Breast epithelium (tissue), 4 donors: ENCODE results near the gene CACNA2D1. TPM values are rescaled to one million over a fixed set of nuclear protein-coding genes. Genes with fewer than 3 reads are reported as not detected.

ENCODE experiments used
- DNase-seq, 2 donors: peaks; one replicate each; pipeline ENCODE4 v3.0.0-alpha.2; 2019; ENCODE audit warnings: low spot score in 2 of 2
- H3K27ac ChIP-seq, 2 donors: fragments of 200-600 bp; sonication (generic) in 1 of 2; one replicate each; pipeline ENCODE4 v1.5.1; 2016 to 2019; ENCODE audit warnings: mild to moderate bottlenecking in 1 of 2
- H3K27me3 ChIP-seq, 2 donors: fragments of 200-600 bp; sonication (generic) in 1 of 2; one replicate each; pipeline versions ENCODE4 v1.5.1 to v1.6.0; 2017 to 2019; ENCODE audit warnings: control low read depth in 1 of 2, mild to moderate bottlenecking in 1 of 2
- H3K36me3 ChIP-seq: fragments of 200-600 bp; one replicate; pipeline ENCODE4 v1.5.1; 2019
- H3K4me1 ChIP-seq, 2 donors: fragments of 200-600 bp; sonication (generic); one replicate each; pipeline ENCODE4 v1.5.1; 2016 to 2019; ENCODE audit warnings: control low read depth in 1 of 2
- H3K4me3 ChIP-seq, 3 donors: fragments of 200-600 bp; sonication (generic); 1 replicate in 2 of 3; 2 replicates in 1 of 3; pipeline ENCODE4 v1.5.1; 2016 to 2019; ENCODE audit warnings: mild to moderate bottlenecking in 3 of 3, moderate library complexity in 2 of 3
- H3K9me3 ChIP-seq, 2 donors: fragments of 200-600 bp; sonication (generic) in 1 of 2; one replicate each; pipeline ENCODE4 v1.5.1; 2016 to 2019; ENCODE audit warnings: control low read depth in 1 of 2
- CTCF ChIP-seq, 3 donors: fragments of 450-650 bp; IDR thresholded peaks; one replicate each; pipeline ENCODE4 v1.5.1; 2016 to 2017; ENCODE audit warnings: antibody characterized with exemption in 3 of 3, mild to moderate bottlenecking in 3 of 3, moderate library complexity in 3 of 3
- POLR2A ChIP-seq: fragments of 450-650 bp; IDR thresholded peaks from one replicate; pipeline ENCODE4 v1.6.1; 2016; ENCODE audit warnings: antibody characterized with exemption, mild to moderate bottlenecking, moderate library complexity
- POLR2AphosphoS5 ChIP-seq, 3 donors: sonication (generic); formaldehyde crosslinking; IDR thresholded peaks; one replicate each; pipeline ENCODE4 v1.6.1; 2017; ENCODE audit warnings: antibody characterized with exemption in 3 of 3
- intact Hi-C: fragments of 100-400 bp; cut with DNase I; formaldehyde crosslinking; loops from one replicate; pipeline ENCODE4 v1.15.1; 2023; ENCODE audit warnings: low total_unique reads
- total RNA-seq, 3 donors: library from RNA; depleted of rRNA; stranded (reverse); fragments of >200 nt; gene quantifications; one replicate each; pipeline ENCODE4 v1.1.0, GENCODE V29; 2016

CACNA2D1 gene
- total RNA-seq, 3 donors from 2014 or later = 10.2 to 79.4 (median 16.0) TPM

GRCh38 chr7:82289889-82290288 is 153.7 kb downstream of the CACNA2D1 start:
- H3K4me1 ChIP-seq = no peaks in the 10 kb centered on the region
- intact Hi-C loops = no loop called here
- no peak overlapping the region for H3K27ac ChIP-seq
- no peak for DNase-seq
- no peak for TF ChIP-seq POLR2AphosphoS5 (IDR thresholded peaks at IDR 0.05)
- TF ChIP-seq POLR2A = no peak
- TF ChIP-seq CTCF (IDR thresholded peaks at IDR 0.05) = no peak
- H3K36me3 ChIP-seq = no peaks in the 10 kb centered on the region
- H3K9me3 ChIP-seq = peaks cover 0 to 5% of the 10 kb centered on the region in 2 donors
- H3K4me3 ChIP-seq = no peak overlapping the region
- no peaks in the 10 kb centered on the region for H3K27me3 ChIP-seq

GRCh38 chr7:82289152-82289535 is 154.4 kb downstream of the CACNA2D1 start:
- Histone ChIP-seq H3K4me1 (no peaks in the 10 kb centered on the region), H3K27me3 (no peaks in the 10 kb centered on the region), H3K9me3 (peaks cover 0 to 5% of the 10 kb centered on the region in 2 donors), H3K4me3 (no peak overlapping the region), H3K27ac (no peak overlapping the region), H3K36me3 (no peaks in the 10 kb centered on the region)
- TF ChIP-seq POLR2A = no peak
- TF ChIP-seq POLR2AphosphoS5 (IDR thresholded peaks at IDR 0.05) = no peak
- no peak for TF ChIP-seq CTCF (IDR thresholded peaks at IDR 0.05)
- DNase-seq = no peak
- intact Hi-C loops = no loop called here

GRCh38 chr7:82286798-82287140 is 156.8 kb downstream of the CACNA2D1 start:
- H3K27me3 ChIP-seq = no peaks in the 10 kb centered on the region
- no peaks in the 10 kb centered on the region for H3K36me3 ChIP-seq
- no peak overlapping the region for H3K27ac ChIP-seq
- no peak for DNase-seq
- intact Hi-C loops = no loop called here
- H3K4me3 ChIP-seq = no peak overlapping the region
- no peak for TF ChIP-seq POLR2A
- no peak for TF ChIP-seq POLR2AphosphoS5 (IDR thresholded peaks at IDR 0.05)
- TF ChIP-seq CTCF (IDR thresholded peaks at IDR 0.05) = no peak
- no peaks in the 10 kb centered on the region for H3K9me3 ChIP-seq
- H3K4me1 ChIP-seq = no peaks in the 10 kb centered on the region

DNA sequence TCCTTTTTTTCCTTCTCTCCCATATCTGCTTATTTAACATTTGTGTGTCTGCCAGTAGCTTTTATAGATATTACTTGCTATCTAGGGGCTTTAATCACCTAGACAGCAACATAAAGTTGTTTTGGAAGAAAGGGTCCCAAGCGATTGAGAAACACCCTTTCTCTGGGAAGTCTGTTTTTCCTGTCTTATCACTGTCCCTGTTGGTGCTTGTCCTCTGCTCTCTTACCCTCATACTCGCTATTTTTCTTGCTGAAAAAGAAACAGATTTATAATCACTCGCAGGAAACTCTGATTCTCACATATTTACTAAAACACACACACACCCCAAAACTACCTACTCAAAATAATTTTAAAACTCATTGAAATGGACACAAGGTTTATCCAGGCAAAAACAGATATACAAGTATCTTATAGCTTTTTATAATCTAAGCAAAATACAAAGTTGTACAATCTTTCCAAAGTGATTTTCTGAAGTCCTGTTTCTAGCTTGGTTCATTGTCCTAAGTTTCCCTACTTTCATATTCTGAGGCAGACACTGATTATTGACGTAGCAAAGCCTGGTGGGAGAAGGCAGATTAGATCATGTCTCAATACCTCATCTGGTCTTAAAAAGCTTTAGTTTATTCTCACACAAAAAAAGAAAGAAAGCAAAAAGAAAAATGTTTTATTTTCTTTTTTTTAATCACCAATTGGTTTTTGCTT is 157.3 kb downstream of the CACNA2D1 start:
- intact Hi-C loops = no loop called here
- H3K4me3 ChIP-seq = peak overlapping the region in 1 of 3 donors; percentile 11
- H3K9me3 ChIP-seq = no peaks in the 10 kb centered on the region
- TF ChIP-seq POLR2AphosphoS5 (IDR thresholded peaks at IDR 0.05) (no peak), POLR2A (no peak), CTCF (IDR thresholded peaks at IDR 0.05) (no peak)
- no peak overlapping the region for H3K27ac ChIP-seq
- no peaks in the 10 kb centered on the region for H3K36me3 ChIP-seq
- no peaks in the 10 kb centered on the region for H3K27me3 ChIP-seq
- no peaks in the 10 kb centered on the region for H3K4me1 ChIP-seq
- no peak for DNase-seq

DNA sequence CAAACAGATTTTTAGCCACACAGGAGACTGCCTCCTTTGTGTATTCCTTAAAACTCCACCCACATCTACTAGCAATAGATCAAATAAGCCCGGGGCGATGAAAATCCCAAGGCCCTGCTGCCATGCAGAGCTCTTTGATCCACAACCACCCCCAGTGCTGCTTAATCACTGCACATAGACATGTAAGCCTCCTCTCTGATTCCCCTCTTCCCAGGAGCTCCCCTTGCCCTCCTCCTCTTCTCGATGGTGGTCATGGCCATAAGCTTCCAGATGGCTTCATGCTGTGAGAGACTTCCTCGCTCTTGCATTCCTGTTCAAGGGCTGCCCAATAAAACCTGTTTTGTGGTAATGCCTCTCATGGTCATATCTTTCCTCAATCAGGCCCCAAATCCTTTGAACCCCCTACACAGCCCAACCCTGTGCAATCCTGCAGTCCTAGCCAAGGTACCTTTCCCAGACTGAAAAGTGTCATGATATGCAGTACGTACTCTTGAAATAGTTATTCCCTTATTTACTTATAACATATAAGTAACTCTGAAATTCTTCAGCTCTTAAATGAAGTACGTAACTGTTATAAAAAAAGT is 158.5 kb downstream of the CACNA2D1 start:
- H3K4me1 ChIP-seq = no peaks in the 10 kb centered on the region
- no peak overlapping the region for H3K27ac ChIP-seq
- H3K4me3 ChIP-seq = no peak overlapping the region
- no peaks in the 10 kb centered on the region for H3K36me3 ChIP-seq
- intact Hi-C loops = no loop called here
- H3K27me3 ChIP-seq = no peaks in the 10 kb centered on the region
- TF ChIP-seq POLR2AphosphoS5 (IDR thresholded peaks at IDR 0.05) = no peak
- no peak for TF ChIP-seq CTCF (IDR thresholded peaks at IDR 0.05)
- no peak for TF ChIP-seq POLR2A
- no peak for DNase-seq
- no peaks in the 10 kb centered on the region for H3K9me3 ChIP-seq
